BE2C (cell line): Measurements from ENCODE around the gene GPRIN1.

Source experiments
- DNase-seq: peaks from one replicate; pipeline ENCODE4 v3.0.0-alpha.2; 2020
- H3K27me3 ChIP-seq: fragments of 250-450 bp; sonication (Bioruptor Pico); 2 replicates; pipeline ENCODE4 v1.5.1; 2020; ENCODE audit warnings: mild to moderate bottlenecking
- H3K36me3 ChIP-seq: fragments of 250-450 bp; sonication (Bioruptor Pico); 2 replicates; pipeline ENCODE4 v1.5.1; 2020; ENCODE audit warnings: mild to moderate bottlenecking
- H3K4me1 ChIP-seq: fragments of 250-450 bp; sonication (Bioruptor Pico); 2 replicates; pipeline ENCODE4 v1.5.1; 2020
- H3K4me3 ChIP-seq: 2 replicates; pipeline ENCODE4 v1.5.1; 2011; ENCODE audit warnings: low read depth, low read length
- H3K9me3 ChIP-seq: fragments of 250-450 bp; sonication (Bioruptor Pico); 2 replicates; pipeline ENCODE4 v1.5.1; 2020
- TF ChIP-seq, protein P1 (sequence below): IDR thresholded peaks from 2 replicates; pipeline ENCODE4 v1.5.1; 2012; ENCODE audit warnings: mild to moderate bottlenecking, low read depth, low read length

Gene GPRIN1

GRCh38 chr5:176639981-176640380 is 30.0 kb upstream of the GPRIN1 start:
- H3K9me3 ChIP-seq = no peaks in the 10 kb centered on the region
- TF ChIP-seq, protein P1, sequence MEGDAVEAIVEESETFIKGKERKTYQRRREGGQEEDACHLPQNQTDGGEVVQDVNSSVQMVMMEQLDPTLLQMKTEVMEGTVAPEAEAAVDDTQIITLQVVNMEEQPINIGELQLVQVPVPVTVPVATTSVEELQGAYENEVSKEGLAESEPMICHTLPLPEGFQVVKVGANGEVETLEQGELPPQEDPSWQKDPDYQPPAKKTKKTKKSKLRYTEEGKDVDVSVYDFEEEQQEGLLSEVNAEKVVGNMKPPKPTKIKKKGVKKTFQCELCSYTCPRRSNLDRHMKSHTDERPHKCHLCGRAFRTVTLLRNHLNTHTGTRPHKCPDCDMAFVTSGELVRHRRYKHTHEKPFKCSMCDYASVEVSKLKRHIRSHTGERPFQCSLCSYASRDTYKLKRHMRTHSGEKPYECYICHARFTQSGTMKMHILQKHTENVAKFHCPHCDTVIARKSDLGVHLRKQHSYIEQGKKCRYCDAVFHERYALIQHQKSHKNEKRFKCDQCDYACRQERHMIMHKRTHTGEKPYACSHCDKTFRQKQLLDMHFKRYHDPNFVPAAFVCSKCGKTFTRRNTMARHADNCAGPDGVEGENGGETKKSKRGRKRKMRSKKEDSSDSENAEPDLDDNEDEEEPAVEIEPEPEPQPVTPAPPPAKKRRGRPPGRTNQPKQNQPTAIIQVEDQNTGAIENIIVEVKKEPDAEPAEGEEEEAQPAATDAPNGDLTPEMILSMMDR = no peak
- H3K27me3 ChIP-seq = no peaks in the 10 kb centered on the region
- H3K4me1 ChIP-seq = no peaks in the 10 kb centered on the region
- no peak overlapping the region for H3K4me3 ChIP-seq
- no peaks in the 10 kb centered on the region for H3K36me3 ChIP-seq
- no peak for DNase-seq

- DNase-seq = no peak
- Histone ChIP-seq H3K36me3 (no peaks in the 10 kb centered on the region), H3K27me3 (no peaks in the 10 kb centered on the region)
Measured at GRCh38 chr5:176639208-176639607, 29.3 kb upstream of the GPRIN1 start.

DNA sequence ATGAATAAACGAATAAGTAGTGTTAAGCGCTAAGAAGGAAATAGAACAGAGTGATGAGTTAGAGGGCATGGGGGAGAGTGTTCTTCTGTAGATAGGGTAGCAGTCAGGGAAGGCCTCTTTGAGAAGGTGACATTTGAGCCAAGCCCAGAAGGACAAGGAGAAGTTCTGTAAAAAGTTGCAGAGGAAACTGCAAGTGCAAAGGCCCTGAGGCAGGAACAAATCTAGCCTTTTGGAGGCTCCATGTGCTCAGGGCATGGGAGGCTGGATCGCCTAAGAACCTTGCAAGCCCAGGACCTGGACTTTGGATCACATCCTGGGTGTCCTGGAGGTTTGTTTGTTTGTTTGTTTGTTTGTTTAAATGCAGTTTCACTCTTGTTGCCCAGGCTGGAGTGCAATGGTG is 28.5 kb upstream of the GPRIN1 start:
- no peaks in the 10 kb centered on the region for H3K4me1 ChIP-seq
- no peak overlapping the region for H3K4me3 ChIP-seq
- H3K27me3 ChIP-seq = no peaks in the 10 kb centered on the region
- no peaks in the 10 kb centered on the region for H3K9me3 ChIP-seq
- no peaks in the 10 kb centered on the region for H3K36me3 ChIP-seq
- no peak for DNase-seq
- TF ChIP-seq, protein P1 = no peak

More at GRCh38 chr5:176639208-176639607, 29.3 kb upstream of the GPRIN1 start:
- TF ChIP-seq, protein P1 = no peak
- H3K4me1 ChIP-seq = no peaks in the 10 kb centered on the region
- no peak overlapping the region for H3K4me3 ChIP-seq
- no peaks in the 10 kb centered on the region for H3K9me3 ChIP-seq

GRCh38 chr5:176637556-176637955 is 27.6 kb upstream of the GPRIN1 start:
- Histone ChIP-seq H3K27me3 (no peaks in the 10 kb centered on the region), H3K4me1 (no peaks in the 10 kb centered on the region), H3K36me3 (no peaks in the 10 kb centered on the region), H3K9me3 (no peaks in the 10 kb centered on the region), H3K4me3 (no peak overlapping the region)
- no peak for DNase-seq
- TF ChIP-seq, protein P1 = no peak

DNA sequence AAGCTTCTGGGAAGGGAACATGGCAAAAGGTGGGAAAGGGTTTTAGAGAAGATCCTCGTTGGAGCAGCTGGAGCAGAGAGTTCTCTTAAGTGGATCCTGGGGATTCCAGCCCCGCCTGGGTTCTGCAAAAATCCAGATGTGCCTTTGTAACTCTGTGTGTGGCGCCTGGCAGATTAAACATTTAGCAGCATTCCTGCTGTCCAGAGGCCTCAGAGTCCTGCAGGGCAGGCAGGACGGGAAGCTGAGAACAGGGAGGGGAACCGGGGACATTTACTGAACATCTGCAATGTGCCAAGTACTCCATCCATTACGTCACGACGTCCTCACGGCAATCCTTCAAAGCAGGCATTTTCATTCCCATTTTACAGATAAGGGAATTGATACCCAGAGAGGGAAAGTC is 26.5 kb upstream of the GPRIN1 start:
- Histone ChIP-seq H3K27me3 (no peaks in the 10 kb centered on the region), H3K4me1 (no peaks in the 10 kb centered on the region), H3K4me3 (no peak overlapping the region), H3K9me3 (no peaks in the 10 kb centered on the region), H3K36me3 (no peaks in the 10 kb centered on the region)
- TF ChIP-seq, protein P1 = no peak
- no peak for DNase-seq

- TF ChIP-seq, protein P1 = no peak
- no peak overlapping the region for H3K4me3 ChIP-seq
- no peak for DNase-seq
- H3K36me3 ChIP-seq = no peaks in the 10 kb centered on the region
- no peaks in the 10 kb centered on the region for H3K9me3 ChIP-seq
- no peaks in the 10 kb centered on the region for H3K4me1 ChIP-seq
- peaks cover 8% of the 10 kb centered on the region for H3K27me3 ChIP-seq
Measured at GRCh38 chr5:176633598-176633997, 23.6 kb upstream of the GPRIN1 start.
